SU-DHL-6 (cell line): ENCODE results near the gene NIM1K.

Experiments
- H2AFZ ChIP-seq: fragments of 200-600 bp; sonication (generic); 2 replicates; pipeline ENCODE4 v1.6.1; 2014; ENCODE audit warnings: low read depth, mild to moderate bottlenecking, moderate library complexity, mixed read lengths, antibody characterized with exemption, low read length; ENCODE audit not compliant: severe bottlenecking
- H3F3A ChIP-seq: fragments of 200-600 bp; shearing (Covaris generic); 2 replicates; pipeline ENCODE4 v1.6.0; 2016; ENCODE audit warnings: antibody characterized with exemption, mild to moderate bottlenecking; ENCODE audit not compliant: insufficient read depth
- H3K27ac ChIP-seq: fragments of 200-600 bp; sonication (generic); 2 replicates; pipeline ENCODE4 v1.5.1; 2016; ENCODE audit warnings: low read depth, mild to moderate bottlenecking, low read length, moderate library complexity, mixed read lengths
- H3K27me3 ChIP-seq: fragments of 200-600 bp; sonication (generic), shearing (Covaris generic); 2 replicates; pipeline ENCODE4 v1.6.0; 2014; ENCODE audit warnings: mild to moderate bottlenecking, low read length
- H3K36me3 ChIP-seq: fragments of 200-600 bp; sonication (generic); 2 replicates; pipeline ENCODE4 v1.6.1; 2014; ENCODE audit warnings: mild to moderate bottlenecking, low read length, mixed read lengths
- H3K4me2 ChIP-seq: fragments of 300-600, 200-600 bp; shearing (Covaris generic), sonication (generic); 2 replicates; pipeline ENCODE4 v1.6.0; 2014; ENCODE audit warnings: low read length, low read depth, mild to moderate bottlenecking; ENCODE audit not compliant: poor library complexity, severe bottlenecking
- H3K4me3 ChIP-seq: fragments of 200-600 bp; sonication (generic); 2 replicates; pipeline ENCODE4 v1.5.1; 2014; ENCODE audit warnings: antibody characterized with exemption, low read length, mild to moderate bottlenecking, mixed read lengths; ENCODE audit not compliant: insufficient read depth, poor library complexity, severe bottlenecking
- H3K79me2 ChIP-seq: fragments of 200-600 bp; sonication (generic); 2 replicates; pipeline ENCODE4 v1.6.1; 2014; ENCODE audit warnings: mild to moderate bottlenecking, low read length, moderate library complexity; ENCODE audit not compliant: insufficient read depth
- H3K9ac ChIP-seq: fragments of 200-600 bp; sonication (generic); 2 replicates; pipeline ENCODE4 v1.7.0; 2014; ENCODE audit warnings: mild to moderate bottlenecking, low read length
- H3K9me2 ChIP-seq: fragments of 200-600 bp; sonication (generic); replicated peaks from 2 replicates; pipeline ENCODE4 v1.6.1; 2014; ENCODE audit warnings: low read length; ENCODE audit not compliant: insufficient read depth
- H3K9me3 ChIP-seq: fragments of 200-600 bp; sonication (generic); 2 replicates; pipeline ENCODE4 v1.6.1; 2014; ENCODE audit warnings: low read length, mixed read lengths; ENCODE audit not compliant: insufficient read depth
- H4K20me1 ChIP-seq: fragments of 200-600 bp; sonication (generic); 2 replicates; pipeline ENCODE4 v1.6.1; 2014; ENCODE audit warnings: low read depth, mild to moderate bottlenecking, antibody characterized with exemption, low read length, moderate library complexity, mixed read lengths
- EZH2phosphoT487 ChIP-seq: fragments of 200-600 bp; sonication (generic), shearing (Covaris generic); conservative IDR thresholded peaks from 2 replicates; pipeline ENCODE4 v1.6.1; 2018; ENCODE audit warnings: mild to moderate bottlenecking, antibody characterized with exemption, low read length, moderate library complexity, mixed read lengths
- TF ChIP-seq, protein P1 (sequence below): fragments of 200-600 bp; sonication (generic); IDR thresholded peaks from one replicate; pipeline ENCODE4 v1.5.1; 2017; ENCODE audit warnings: antibody characterized with exemption, mild to moderate bottlenecking, low read length, moderate library complexity; ENCODE audit not compliant: insufficient read depth, poor library complexity, severe bottlenecking

The NIM1K gene

DNA sequence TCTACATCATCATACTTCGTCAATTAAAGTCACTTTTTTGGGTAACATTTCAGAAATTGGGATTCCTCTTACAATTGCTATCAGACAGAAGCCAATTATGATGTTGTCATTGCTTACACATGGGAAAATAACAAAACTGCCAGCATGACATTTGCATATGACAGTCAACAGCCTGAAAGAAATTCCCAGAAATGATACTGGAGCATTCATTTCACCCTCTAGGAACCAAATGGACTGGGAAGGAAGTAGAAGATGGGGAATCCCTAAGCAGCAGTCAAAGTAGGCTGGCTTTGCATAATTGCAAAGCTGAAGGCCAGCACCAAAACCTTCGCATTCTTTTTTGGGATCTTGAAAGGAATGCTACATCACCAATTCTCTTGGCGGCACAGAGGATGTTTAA is 110.5 kb downstream of the NIM1K start:
- Histone ChIP-seq H3K9me3 (no peaks in the 10 kb centered on the region), H3K4me2 (no peak overlapping the region), H2AFZ (no peak overlapping the region), H3K9ac (no peak overlapping the region), H3K36me3 (peaks cover 40% of the 10 kb centered on the region), H3F3A (peaks cover 14% of the 10 kb centered on the region), H4K20me1 (peaks cover 75% of the 10 kb centered on the region), H3K27ac (no peak overlapping the region), H3K9me2 (no peaks in the 10 kb centered on the region), H3K4me3 (no peak overlapping the region), H3K79me2 (peaks cover 95% of the 10 kb centered on the region), H3K27me3 (no peaks in the 10 kb centered on the region)
- TF ChIP-seq EZH2phosphoT487, result no peak
- TF ChIP-seq, protein P1, sequence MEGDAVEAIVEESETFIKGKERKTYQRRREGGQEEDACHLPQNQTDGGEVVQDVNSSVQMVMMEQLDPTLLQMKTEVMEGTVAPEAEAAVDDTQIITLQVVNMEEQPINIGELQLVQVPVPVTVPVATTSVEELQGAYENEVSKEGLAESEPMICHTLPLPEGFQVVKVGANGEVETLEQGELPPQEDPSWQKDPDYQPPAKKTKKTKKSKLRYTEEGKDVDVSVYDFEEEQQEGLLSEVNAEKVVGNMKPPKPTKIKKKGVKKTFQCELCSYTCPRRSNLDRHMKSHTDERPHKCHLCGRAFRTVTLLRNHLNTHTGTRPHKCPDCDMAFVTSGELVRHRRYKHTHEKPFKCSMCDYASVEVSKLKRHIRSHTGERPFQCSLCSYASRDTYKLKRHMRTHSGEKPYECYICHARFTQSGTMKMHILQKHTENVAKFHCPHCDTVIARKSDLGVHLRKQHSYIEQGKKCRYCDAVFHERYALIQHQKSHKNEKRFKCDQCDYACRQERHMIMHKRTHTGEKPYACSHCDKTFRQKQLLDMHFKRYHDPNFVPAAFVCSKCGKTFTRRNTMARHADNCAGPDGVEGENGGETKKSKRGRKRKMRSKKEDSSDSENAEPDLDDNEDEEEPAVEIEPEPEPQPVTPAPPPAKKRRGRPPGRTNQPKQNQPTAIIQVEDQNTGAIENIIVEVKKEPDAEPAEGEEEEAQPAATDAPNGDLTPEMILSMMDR, result no peak

DNA sequence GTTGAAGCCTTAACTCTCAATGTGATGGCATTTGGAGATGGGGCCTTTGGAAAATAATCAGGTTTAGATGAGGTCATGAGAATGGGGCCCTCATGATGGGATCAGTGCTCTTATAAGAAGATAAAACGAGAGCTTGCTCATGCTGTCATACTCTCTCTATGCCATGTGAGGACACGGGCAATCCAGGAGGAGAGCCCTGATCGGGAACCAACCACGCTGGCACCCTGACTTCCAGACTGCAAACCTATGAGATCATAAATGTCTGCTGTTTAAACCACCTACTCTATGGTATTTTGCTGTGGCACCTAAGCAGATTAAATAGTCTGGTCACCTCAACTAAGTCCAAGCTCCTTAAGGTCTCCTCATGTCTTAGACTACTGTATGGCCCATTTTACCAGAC is 111.2 kb downstream of the NIM1K start:
- no peaks in the 10 kb centered on the region for H3K9me3 ChIP-seq
- H3K79me2 ChIP-seq, result peaks cover 99% of the 10 kb centered on the region
- H3K9me2 ChIP-seq, result no peaks in the 10 kb centered on the region
- H2AFZ ChIP-seq, result no peak overlapping the region
- H3K27me3 ChIP-seq, result no peaks in the 10 kb centered on the region
- no peak overlapping the region for H3K4me3 ChIP-seq
- peaks cover 42% of the 10 kb centered on the region for H3K36me3 ChIP-seq
- peaks cover 78% of the 10 kb centered on the region for H4K20me1 ChIP-seq
- H3K9ac ChIP-seq, result no peak overlapping the region
- TF ChIP-seq, protein P1, result no peak
- TF ChIP-seq EZH2phosphoT487, result no peak
- no peak overlapping the region for H3K4me2 ChIP-seq
- H3K27ac ChIP-seq, result no peak overlapping the region
- H3F3A ChIP-seq, result peaks cover 22% of the 10 kb centered on the region

DNA sequence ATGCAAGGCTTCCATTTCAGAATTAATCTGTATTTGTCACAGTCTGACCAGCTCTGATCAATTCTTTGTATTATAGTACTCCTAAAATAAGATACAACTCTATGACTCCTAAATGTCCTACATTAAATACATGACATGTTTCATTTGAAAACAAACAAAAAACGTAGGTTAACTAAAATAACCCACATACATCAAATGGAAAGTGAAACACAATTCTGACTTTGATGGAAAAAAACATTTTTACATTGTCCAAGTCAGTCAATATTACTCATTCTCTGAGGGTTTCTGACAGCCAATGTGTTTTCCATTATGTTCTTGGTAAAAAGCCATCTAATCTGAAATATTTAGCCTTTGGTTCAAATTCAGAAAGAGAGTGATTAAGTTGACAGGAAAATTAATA is 112.5 kb downstream of the NIM1K start:
- H3K27ac ChIP-seq, result no peak overlapping the region
- TF ChIP-seq, protein P1, result no peak
- TF ChIP-seq EZH2phosphoT487, result no peak
- no peak overlapping the region for H3K4me3 ChIP-seq
- no peak overlapping the region for H3K4me2 ChIP-seq
- H3K36me3 ChIP-seq, result peaks cover 43% of the 10 kb centered on the region
- no peak overlapping the region for H3K9ac ChIP-seq
- peaks cover 100% of the 10 kb centered on the region for H3K79me2 ChIP-seq
- no peaks in the 10 kb centered on the region for H3K9me3 ChIP-seq
- no peaks in the 10 kb centered on the region for H3K9me2 ChIP-seq
- H3K27me3 ChIP-seq, result no peaks in the 10 kb centered on the region
- peaks cover 82% of the 10 kb centered on the region for H4K20me1 ChIP-seq
- no peak overlapping the region for H2AFZ ChIP-seq
- H3F3A ChIP-seq, result peaks cover 27% of the 10 kb centered on the region
